Measurements from ENCODE around the gene TSPAN11. TPM values are rescaled to one million over a fixed set of nuclear protein-coding genes. Genes with fewer than 3 reads are reported as not detected.
"Not testable (repeated sequence)": the region's sequence is repeated elsewhere in the genome, so short reads cannot be mapped to it uniquely, and the experiment has no call there.

The TSPAN11 gene
- total and polyA plus RNA-seq, 2 donors (not counting 1 experiment from before 2014, with no cell fraction given): not detected

DNA sequence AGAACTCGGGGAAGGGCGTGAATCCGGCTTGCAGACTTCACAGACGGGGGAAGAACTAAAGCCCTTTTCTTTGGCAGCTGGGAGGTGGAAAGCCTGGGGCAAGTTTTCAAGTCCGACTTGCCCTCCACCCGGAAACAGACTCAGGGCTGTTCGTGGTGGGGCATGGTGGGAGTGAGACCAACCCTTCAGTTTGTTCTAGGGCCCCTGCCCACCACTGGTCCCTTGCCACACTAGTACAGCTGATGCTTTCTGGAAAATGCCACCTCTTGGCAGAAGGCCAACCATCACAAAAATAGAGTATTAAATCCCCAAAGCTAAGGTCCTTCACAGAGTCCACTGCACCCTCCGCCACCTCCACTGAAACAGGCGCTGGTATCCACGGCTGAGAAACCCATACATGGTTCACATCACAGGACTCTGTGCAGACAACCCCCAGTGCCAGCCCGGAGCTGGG is 96.8 kb downstream of the TSPAN11 start:
- H3K27ac Mint-ChIP-seq: no peak overlapping the region
- no peaks in the 10 kb centered on the region for H3K4me1 Mint-ChIP-seq
- WGBS (ENCODE audit: insufficient coverage): 97% methylated on average over 8 of the region's 11 CpGs
- no peak overlapping the region for H2AFZ ChIP-seq (ENCODE audit: insufficient read depth, low read depth, low read length, poor library complexity, severe bottlenecking)
- ChIA-PET POLR2A (no interaction called here), CTCF (no interaction called here)
- H3K27me3 Mint-ChIP-seq: no peaks in the 10 kb centered on the region
- H3K36me3 ChIP-seq (replicated peaks in 1 of 2; ENCODE audit: control extremely low read depth in 1 of 2, control insufficient read depth in 1 of 2, extremely low read depth in 1 of 2, insufficient read depth in 2 of 2, low read length in 1 of 2): no peaks in the 10 kb centered on the region
- peaks cover 0 to 2% (median 0%) of the 10 kb centered on the region in 4 experiments for H3K27me3 ChIP-seq (replicated peaks in 1 of 4; ENCODE audit: control extremely low read depth in 1 of 4, control insufficient read depth in 3 of 4, insufficient read depth in 4 of 4, low read length in 3 of 4)
- no peak for DNase-seq
- no peaks in the 10 kb centered on the region for H4K20me1 ChIP-seq (ENCODE audit: control insufficient read depth, insufficient read depth, low read length, poor library complexity, severe bottlenecking)
- H3K4me1 ChIP-seq (ENCODE audit: control insufficient read depth in 2 of 2, insufficient read depth in 2 of 2, low read length in 2 of 2): no peaks in the 10 kb centered on the region
- TF ChIP-seq EZH2 (IDR thresholded peaks at IDR 0.05; ENCODE audit: borderline replicate concordance, insufficient read depth, low read depth, low read length, poor library complexity, severe bottlenecking) (no peak), CTCF (IDR thresholded peaks at IDR 0.05) (no peak)
- intact Hi-C loops (cut with micrococcal nuclease): no loop called here
- no peak overlapping the region for H3K4me2 ChIP-seq (replicated peaks; ENCODE audit: low read depth, low read length, poor library complexity, severe bottlenecking)
- no peak overlapping the region for H3K4me3 Mint-ChIP-seq
- peaks cover 2% of the 10 kb centered on the region for H3K9me3 Mint-ChIP-seq (ENCODE audit: insufficient read depth)
- no peaks in the 10 kb centered on the region for H3K9me3 ChIP-seq (ENCODE audit: control extremely low read depth in 1 of 3, control insufficient read depth in 2 of 3, insufficient read depth in 1 of 3, low read length in 2 of 3)
- ATAC-seq (ENCODE audit: low read depth): no peak
- H3K9ac ChIP-seq (ENCODE audit: low read length): no peak overlapping the region
- no peaks in the 10 kb centered on the region for H3K79me2 ChIP-seq (ENCODE audit: control insufficient read depth, insufficient read depth, low read length)
- H3K4me3 ChIP-seq (ENCODE audit: control extremely low read depth in 1 of 5, extremely low read depth in 1 of 5, insufficient read depth in 1 of 5, low read depth in 2 of 5, low read length in 4 of 5): no peak overlapping the region
- H3K27ac ChIP-seq (ENCODE audit: low read length in 2 of 2): no peak overlapping the region

DNA sequence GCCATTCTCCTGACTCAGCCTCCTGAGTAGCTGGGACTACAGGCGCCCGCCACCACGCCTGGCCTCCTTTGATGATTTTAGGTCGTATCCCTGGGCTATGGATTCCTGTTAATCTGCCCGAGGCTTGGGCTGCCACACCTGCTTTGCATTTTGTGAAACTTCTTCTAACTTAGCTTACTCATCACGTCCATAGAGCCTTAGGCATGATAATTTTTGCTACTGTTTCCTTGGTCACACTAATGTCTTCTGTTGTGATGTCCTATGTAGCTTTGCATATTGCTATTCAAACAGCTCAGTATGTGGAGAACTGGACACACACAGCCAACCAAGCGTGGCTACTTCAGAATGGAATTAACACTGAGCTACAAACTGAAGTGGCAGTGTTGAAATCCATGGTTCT is 99.7 kb downstream of the TSPAN11 start:
- ChIA-PET CTCF (no interaction called here), POLR2A (no interaction called here)
- ATAC-seq (ENCODE audit: low read depth) (no peak), DNase-seq (no peak)
- Mint-ChIP-seq H3K4me1 (no peaks in the 10 kb centered on the region), H3K27ac (no peak overlapping the region), H3K27me3 (no peaks in the 10 kb centered on the region), H3K4me3 (no peak overlapping the region), H3K9me3 (ENCODE audit: insufficient read depth) (no peaks in the 10 kb centered on the region)
- Histone ChIP-seq H3K27ac (ENCODE audit: low read length in 2 of 2) (no peak overlapping the region), H3K79me2 (ENCODE audit: control insufficient read depth, insufficient read depth, low read length) (no peaks in the 10 kb centered on the region), H2AFZ (ENCODE audit: insufficient read depth, low read depth, low read length, poor library complexity, severe bottlenecking) (no peak overlapping the region), H3K9ac (ENCODE audit: low read length) (no peak overlapping the region), H4K20me1 (ENCODE audit: control insufficient read depth, insufficient read depth, low read length, poor library complexity, severe bottlenecking) (no peaks in the 10 kb centered on the region), H3K4me2 (replicated peaks; ENCODE audit: low read depth, low read length, poor library complexity, severe bottlenecking) (no peak overlapping the region), H3K4me3 (ENCODE audit: control extremely low read depth in 1 of 5, extremely low read depth in 1 of 5, insufficient read depth in 1 of 5, low read depth in 2 of 5, low read length in 4 of 5) (no peak overlapping the region), H3K36me3 (replicated peaks in 1 of 2; ENCODE audit: control extremely low read depth in 1 of 2, control insufficient read depth in 1 of 2, extremely low read depth in 1 of 2, insufficient read depth in 2 of 2, low read length in 1 of 2) (no peaks in the 10 kb centered on the region), H3K9me3 (ENCODE audit: control extremely low read depth in 1 of 3, control insufficient read depth in 2 of 3, insufficient read depth in 1 of 3, low read length in 2 of 3) (no peaks in the 10 kb centered on the region), H3K27me3 (replicated peaks in 1 of 4; ENCODE audit: control extremely low read depth in 1 of 4, control insufficient read depth in 3 of 4, insufficient read depth in 4 of 4, low read length in 3 of 4) (no peaks in the 10 kb centered on the region), H3K4me1 (ENCODE audit: control insufficient read depth in 2 of 2, insufficient read depth in 2 of 2, low read length in 2 of 2) (no peaks in the 10 kb centered on the region)
- TF ChIP-seq EZH2 (IDR thresholded peaks at IDR 0.05; ENCODE audit: borderline replicate concordance, insufficient read depth, low read depth, low read length, poor library complexity, severe bottlenecking) (no peak), CTCF (IDR thresholded peaks at IDR 0.05) (no peak)
- 93% methylated on average over 3 of the region's 7 CpGs for WGBS (ENCODE audit: insufficient coverage)
- intact Hi-C loops (cut with micrococcal nuclease): no loop called here

DNA sequence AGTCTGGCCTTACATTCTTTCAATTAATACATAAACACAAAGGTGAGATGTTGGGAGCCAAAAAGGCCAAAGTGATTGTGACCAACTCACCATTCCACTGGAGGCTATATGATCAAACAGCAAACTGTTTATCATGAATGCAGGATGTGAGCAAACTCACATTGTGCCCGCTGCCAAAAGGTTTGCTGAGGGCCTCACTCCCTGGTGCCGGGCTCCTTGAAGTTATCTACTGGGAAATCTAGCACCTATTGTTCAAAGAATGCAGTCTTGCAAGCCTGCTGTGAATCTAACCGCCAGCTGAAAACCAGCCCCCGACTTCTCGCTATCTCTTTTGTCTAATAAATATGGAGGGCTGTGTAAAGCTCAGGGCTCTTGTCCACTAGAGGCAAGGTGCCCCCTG is 100.5 kb downstream of the TSPAN11 start:
- H4K20me1 ChIP-seq (ENCODE audit: control insufficient read depth, insufficient read depth, low read length, poor library complexity, severe bottlenecking); H3K27ac ChIP-seq (ENCODE audit: low read length in 2 of 2); H3K4me2 ChIP-seq (replicated peaks; ENCODE audit: low read depth, low read length, poor library complexity, severe bottlenecking); H3K4me3 ChIP-seq (ENCODE audit: control extremely low read depth in 1 of 5, extremely low read depth in 1 of 5, insufficient read depth in 1 of 5, low read depth in 2 of 5, low read length in 4 of 5); H2AFZ ChIP-seq (ENCODE audit: insufficient read depth, low read depth, low read length, poor library complexity, severe bottlenecking); DNase-seq; CTCF ChIA-PET; H3K27ac Mint-ChIP-seq; H3K27me3 ChIP-seq (replicated peaks in 1 of 4; ENCODE audit: control extremely low read depth in 1 of 4, control insufficient read depth in 3 of 4, insufficient read depth in 4 of 4, low read length in 3 of 4); H3K36me3 ChIP-seq (replicated peaks in 1 of 2; ENCODE audit: control extremely low read depth in 1 of 2, control insufficient read depth in 1 of 2, extremely low read depth in 1 of 2, insufficient read depth in 2 of 2, low read length in 1 of 2); H3K4me1 Mint-ChIP-seq; H3K79me2 ChIP-seq (ENCODE audit: control insufficient read depth, insufficient read depth, low read length); intact Hi-C loops (cut with micrococcal nuclease); ATAC-seq (ENCODE audit: low read depth); H3K9ac ChIP-seq (ENCODE audit: low read length); H3K9me3 Mint-ChIP-seq (ENCODE audit: insufficient read depth); POLR2A ChIA-PET; H3K4me1 ChIP-seq (ENCODE audit: control insufficient read depth in 2 of 2, insufficient read depth in 2 of 2, low read length in 2 of 2); H3K9me3 ChIP-seq (ENCODE audit: control extremely low read depth in 1 of 3, control insufficient read depth in 2 of 3, insufficient read depth in 1 of 3, low read length in 2 of 3); H3K4me3 Mint-ChIP-seq; H3K27me3 Mint-ChIP-seq: not testable (repeated sequence)
- 100% methylated on average over 1 of the region's 5 CpGs for WGBS (ENCODE audit: insufficient coverage)
